NB4 (cell line): Measurements from ENCODE around the gene FBXW8.

Source experiments
- DNase-seq: peaks from one replicate; pipeline ENCODE4 v3.0.0; 2010; ENCODE audit warnings: low read depth
- H3K4me3 ChIP-seq: one replicate; pipeline ENCODE4 v1.5.1; 2011; ENCODE audit warnings: mild to moderate bottlenecking, low read depth, low read length, moderate library complexity
- CTCF ChIP-seq: IDR thresholded peaks from one replicate; pipeline ENCODE4 v1.5.1; 2012; ENCODE audit warnings: low read depth, low read length
- MAX ChIP-seq: IDR thresholded peaks from 2 replicates; pipeline ENCODE4 v1.6.1; 2011; ENCODE audit warnings: low read depth, low read length
- MYC ChIP-seq: IDR thresholded peaks from 2 replicates; pipeline ENCODE4 v1.6.1; 2011; ENCODE audit warnings: low read depth, low read length
- POLR2A ChIP-seq: IDR thresholded peaks from 2 replicates; pipeline ENCODE4 v1.6.1; 2011; ENCODE audit warnings: mild to moderate bottlenecking; ENCODE audit not compliant: insufficient read length; ENCODE audit errors: extremely low read depth

FBXW8 gene

GRCh38 chr12:117036547-117036946, 125.8 kb downstream of the FBXW8 start:
- TF ChIP-seq CTCF (no peak), MAX (no peak), POLR2A (no peak), MYC (no peak)
- DNase-seq = no peak

DNA sequence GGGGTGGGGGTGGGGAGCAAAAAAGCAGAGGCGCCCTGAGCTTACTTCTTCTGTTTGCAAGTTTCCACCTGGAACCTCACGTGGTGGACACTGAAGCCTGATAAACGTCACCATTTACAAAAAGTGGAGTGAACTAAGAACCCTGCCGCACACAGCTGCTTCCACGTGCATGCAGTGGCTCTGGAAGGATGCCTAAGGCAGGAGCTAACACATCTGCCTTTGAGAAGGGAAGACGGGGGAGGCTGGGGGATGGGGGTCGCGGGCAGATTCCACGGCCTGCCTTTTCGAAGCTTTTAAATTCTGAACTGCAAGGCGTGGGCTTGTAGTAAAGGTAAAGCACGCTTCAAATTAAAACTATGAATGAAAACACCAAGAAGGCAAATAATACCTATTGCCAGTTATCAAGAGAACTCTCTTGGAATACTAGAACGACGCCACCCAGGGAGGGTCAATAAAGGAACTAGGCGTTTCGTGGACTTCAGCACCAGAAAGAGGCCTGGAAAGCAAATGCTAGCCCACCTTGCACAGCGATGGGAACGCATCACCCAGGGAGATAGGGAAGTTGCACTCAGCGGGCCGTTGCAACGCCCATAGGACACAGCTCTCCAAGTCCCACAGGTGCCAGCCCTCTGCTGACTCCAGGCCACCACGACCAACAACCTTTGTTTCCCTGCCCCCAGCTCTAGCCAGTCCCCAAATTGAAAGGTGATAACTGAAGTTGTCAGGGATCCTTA, 126.7 kb downstream of the FBXW8 start:
- TF ChIP-seq CTCF (no peak), POLR2A (no peak), MAX (no peak), MYC (no peak)
- H3K4me3 ChIP-seq = no peak overlapping the region
- DNase-seq = no peak

More at GRCh38 chr12:117036547-117036946, 125.8 kb downstream of the FBXW8 start:
- no peak overlapping the region for H3K4me3 ChIP-seq

DNA sequence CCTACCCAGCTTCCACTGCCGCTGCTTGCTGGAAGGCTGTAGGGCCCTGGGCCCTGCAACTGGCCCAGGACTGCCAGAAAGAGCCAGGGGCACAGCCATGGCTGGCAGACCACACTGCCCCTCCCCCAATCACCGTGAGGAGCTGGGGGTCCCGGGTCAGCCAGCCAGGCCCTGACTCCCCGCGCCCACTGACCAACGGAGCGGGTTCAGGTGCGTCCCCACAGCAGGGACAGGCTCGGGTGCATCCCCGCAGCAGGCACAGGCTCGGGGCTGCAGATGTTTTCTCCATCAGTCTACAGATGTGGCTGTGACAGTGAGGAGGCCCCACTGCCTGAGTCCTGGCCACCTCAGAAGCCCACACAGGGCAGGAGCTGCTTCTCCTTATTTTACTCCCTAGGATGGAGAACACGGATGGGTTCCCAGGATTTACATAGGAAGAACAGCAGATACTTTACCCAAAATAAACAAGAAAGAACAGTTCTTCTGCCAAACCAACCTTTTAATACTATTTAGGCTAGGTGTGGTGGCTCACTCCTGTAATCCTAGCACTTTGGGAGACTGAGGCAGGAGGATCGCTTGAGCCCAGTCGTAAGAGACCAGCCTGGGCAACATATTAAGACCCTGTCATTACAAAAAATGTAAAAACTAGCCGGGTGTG, 127.4 kb downstream of the FBXW8 start:
- DNase-seq = no peak
- no peak overlapping the region for H3K4me3 ChIP-seq
- TF ChIP-seq MAX (no peak), POLR2A (peak; percentile 4)

DNA sequence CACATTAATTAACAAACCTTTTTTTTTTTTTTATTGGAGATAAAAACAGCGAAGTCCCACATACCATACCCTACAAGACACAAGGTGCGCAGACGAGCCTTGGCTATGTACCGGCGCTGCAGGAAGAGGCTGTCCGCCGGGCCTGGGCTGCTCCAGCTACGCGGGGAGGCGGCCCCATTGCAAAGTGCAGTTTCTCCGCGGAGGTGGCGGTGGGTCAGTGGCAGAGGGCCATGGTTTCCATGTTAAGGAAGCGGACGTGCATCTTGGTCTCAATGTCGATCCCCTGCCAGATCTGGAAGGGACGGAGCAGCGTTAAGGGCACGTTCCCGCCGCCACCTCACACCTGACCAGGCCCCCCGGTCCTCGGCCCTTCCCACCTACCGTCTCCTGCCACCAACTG, 128.2 kb downstream of the FBXW8 start:
- H3K4me3 ChIP-seq = no peak overlapping the region
- no peak for DNase-seq
- TF ChIP-seq POLR2A (no peak), MAX (no peak), CTCF (no peak), MYC (no peak)

GRCh38 chr12:117039891-117040309, 129.2 kb downstream of the FBXW8 start:
- no peak overlapping the region for H3K4me3 ChIP-seq
- TF ChIP-seq POLR2A = no peak
- no peak for TF ChIP-seq CTCF
- TF ChIP-seq MAX = no peak
- no peak for TF ChIP-seq MYC
- DNase-seq = no peak

DNA sequence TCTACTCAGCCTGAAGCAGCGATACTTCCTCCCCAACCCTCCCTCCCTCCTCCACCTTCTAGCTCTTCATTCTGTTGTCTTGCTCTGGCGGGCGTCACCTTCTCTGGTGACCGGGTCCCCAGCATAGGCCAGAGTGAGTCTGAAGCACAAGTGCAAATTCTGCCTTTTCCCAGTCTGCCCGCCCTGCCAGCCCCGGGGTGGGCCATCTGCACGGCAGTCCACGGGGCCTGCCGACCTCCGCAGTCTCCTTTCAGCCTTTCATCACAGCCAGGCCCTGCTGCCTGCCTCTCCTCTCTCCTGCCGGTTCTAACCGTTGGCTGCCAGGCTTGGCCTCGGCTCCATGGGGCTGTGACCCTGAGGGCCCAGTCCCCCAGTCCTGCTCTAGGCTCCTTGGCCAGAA, 129.7 kb downstream of the FBXW8 start:
- no peak for TF ChIP-seq MAX
- TF ChIP-seq POLR2A = no peak
- no peak for TF ChIP-seq CTCF
- no peak for TF ChIP-seq MYC
- no peak for DNase-seq
- H3K4me3 ChIP-seq = no peak overlapping the region
